Nephron progenitor cell (in vitro differentiated cells): ENCODE measurements around the gene TMOD1.
A peak's percentile ranks its signal among the peaks of the same experiment; 100 is the strongest.

Experiments
- DNase-seq: peaks from one replicate; pipeline ENCODE4 v3.0.0; 2021
- H3K27ac Mint-ChIP-seq: 2 replicates; pipeline ENCODE4 v1.8.0; 2021; ENCODE audit warnings: mild to moderate bottlenecking, moderate library complexity, mixed read lengths
- H3K27me3 Mint-ChIP-seq: 2 replicates; pipeline ENCODE4 v1.8.0; 2021; ENCODE audit warnings: mild to moderate bottlenecking, low read depth, mixed read lengths; ENCODE audit not compliant: poor library complexity
- H3K36me3 Mint-ChIP-seq: 2 replicates; pipeline ENCODE4 v1.8.0; 2021; ENCODE audit warnings: low read depth, mixed read lengths
- H3K4me1 Mint-ChIP-seq: 2 replicates; pipeline ENCODE4 v1.8.0; 2021; ENCODE audit warnings: mixed read lengths
- H3K4me3 Mint-ChIP-seq: 2 replicates; pipeline ENCODE4 v1.8.0; 2021; ENCODE audit warnings: mild to moderate bottlenecking, moderate library complexity, mixed read lengths
- H3K9me3 Mint-ChIP-seq: 2 replicates; pipeline ENCODE4 v1.8.0; 2021; ENCODE audit warnings: mild to moderate bottlenecking, moderate library complexity, mixed read lengths
- CTCF ChIP-seq: fragments of 200-600 bp; sonication (generic); IDR thresholded peaks from 2 replicates; pipeline ENCODE4 v1.5.0; 2021; ENCODE audit warnings: antibody characterized with exemption

The TMOD1 gene

GRCh38 chr9:97468658-97469448 is 32.6 kb upstream of the TMOD1 start:
- peak; percentile 71 for DNase-seq
- H3K27me3 Mint-ChIP-seq, result peaks cover 15% of the 10 kb centered on the region
- no peak overlapping the region for H3K4me3 Mint-ChIP-seq
- no peaks in the 10 kb centered on the region for H3K9me3 Mint-ChIP-seq
- H3K27ac Mint-ChIP-seq, result no peak overlapping the region
- H3K36me3 Mint-ChIP-seq, result no peaks in the 10 kb centered on the region
- TF ChIP-seq CTCF, result peak; percentile 72
- H3K4me1 Mint-ChIP-seq, result no peaks in the 10 kb centered on the region

GRCh38 chr9:97470076-97470475 is 31.4 kb upstream of the TMOD1 start:
- peak; percentile 8 for DNase-seq
- no peaks in the 10 kb centered on the region for H3K9me3 Mint-ChIP-seq
- peak; percentile 6 for TF ChIP-seq CTCF
- H3K36me3 Mint-ChIP-seq, result no peaks in the 10 kb centered on the region
- no peak overlapping the region for H3K27ac Mint-ChIP-seq
- peaks cover 21% of the 10 kb centered on the region for H3K27me3 Mint-ChIP-seq
- no peaks in the 10 kb centered on the region for H3K4me1 Mint-ChIP-seq
- H3K4me3 Mint-ChIP-seq, result no peak overlapping the region

- H3K4me3 Mint-ChIP-seq, result no peak overlapping the region
- H3K27me3 Mint-ChIP-seq, result peaks cover 25% of the 10 kb centered on the region
- no peak for TF ChIP-seq CTCF
- H3K4me1 Mint-ChIP-seq, result no peaks in the 10 kb centered on the region
- H3K9me3 Mint-ChIP-seq, result no peaks in the 10 kb centered on the region
- H3K27ac Mint-ChIP-seq, result no peak overlapping the region
- no peak for DNase-seq
- no peaks in the 10 kb centered on the region for H3K36me3 Mint-ChIP-seq
These were observed 27.7 kb upstream of the TMOD1 start for GRCh38 chr9:97473717-97474116.

GRCh38 chr9:97474372-97474925 is 27.0 kb upstream of the TMOD1 start:
- no peaks in the 10 kb centered on the region for H3K36me3 Mint-ChIP-seq
- no peak for TF ChIP-seq CTCF
- no peaks in the 10 kb centered on the region for H3K4me1 Mint-ChIP-seq
- H3K9me3 Mint-ChIP-seq, result no peaks in the 10 kb centered on the region
- H3K27me3 Mint-ChIP-seq, result peaks cover 25% of the 10 kb centered on the region
- no peak overlapping the region for H3K4me3 Mint-ChIP-seq
- no peak overlapping the region for H3K27ac Mint-ChIP-seq
- no peak for DNase-seq

- TF ChIP-seq CTCF, result no peak
- Mint-ChIP-seq H3K27me3 (peaks cover 25% of the 10 kb centered on the region), H3K4me1 (no peaks in the 10 kb centered on the region), H3K4me3 (no peak overlapping the region), H3K36me3 (no peaks in the 10 kb centered on the region), H3K9me3 (no peaks in the 10 kb centered on the region), H3K27ac (no peak overlapping the region)
- DNase-seq, result no peak
These were observed 26.4 kb upstream of the TMOD1 start for GRCh38 chr9:97475059-97475458.
